Peyer's patch (tissue), 4 donors: ENCODE data around the gene SMYD1. TPM values are rescaled to one million over a fixed set of nuclear protein-coding genes. Genes with fewer than 3 reads are reported as not detected.
A peak's percentile ranks its signal among the peaks of the same experiment; 100 is the strongest.

Source experiments
- DNase-seq, 3 donors: peaks; one replicate each; pipeline ENCODE4 v3.0.0-alpha.2; 2017 to 2019
- H3K27ac ChIP-seq, 4 donors: fragments of 200-600 bp; sonication (generic); one replicate each; pipeline ENCODE4 v1.5.1; 2016 to 2019
- H3K27me3 ChIP-seq, 2 donors: fragments of 200-600 bp; sonication (generic); one replicate each; pipeline ENCODE4 v1.5.1; 2019
- H3K36me3 ChIP-seq, 3 donors: fragments of 200-600 bp; sonication (generic); one replicate each; pipeline ENCODE4 v1.5.1; 2016 to 2019
- H3K4me1 ChIP-seq, 4 donors: fragments of 200-600 bp; sonication (generic); one replicate each; pipeline ENCODE4 v1.5.1; 2016 to 2019
- H3K4me3 ChIP-seq, 4 donors: fragments of 200-600 bp; sonication (generic); 1 replicate in 3 of 4; 2 replicates in 1 of 4; pipeline ENCODE4 v1.5.1; 2016 to 2019; ENCODE audit warnings: mild to moderate bottlenecking in 1 of 4
- H3K9me3 ChIP-seq, 4 donors: fragments of 200-600 bp; sonication (generic); one replicate each; pipeline ENCODE4 v1.5.1; 2016 to 2019; ENCODE audit warnings: mild to moderate bottlenecking in 1 of 4
- CTCF ChIP-seq, 6 experiments: fragments of 450-650 bp in 4 of 6; fragments of 200-600 bp in 2 of 6; sonication (generic) in 1 of 6; IDR thresholded peaks; one replicate each; pipeline ENCODE4 v1.5.1; 2017 to 2019; ENCODE audit warnings: antibody characterized with exemption in 6 of 6, mild to moderate bottlenecking in 3 of 6, moderate library complexity in 1 of 6
- POLR2A ChIP-seq, 2 donors: fragments of 450-650 bp; IDR thresholded peaks; one replicate each; pipeline ENCODE4 v1.5.1; 2017; ENCODE audit warnings: antibody characterized with exemption in 2 of 2, mild to moderate bottlenecking in 2 of 2, moderate library complexity in 2 of 2
- small RNA-seq, 2 donors: library from RNA; depleted of rRNA; stranded (forward); fragments of <200 nt; gene quantifications; one replicate each; pipeline ENCODE3, GENCODE V24; 2016
- total RNA-seq, 4 donors: library from RNA; depleted of rRNA; stranded (reverse); fragments of >200 nt; gene quantifications; one replicate each; pipeline ENCODE4 v1.1.0, GENCODE V29; 2016

Gene SMYD1
- total RNA-seq, 4 donors from 2014 or later: 0.67 to 2.7 TPM; not detected in 2

GRCh38 chr2:88148929-88149438 lies 81.4 kb downstream of the SMYD1 start:
- Histone ChIP-seq H3K9me3 (peaks cover 0 to 5% (median 4%) of the 10 kb centered on the region in 4 donors), H3K27ac (no peak overlapping the region), H3K4me3 (no peak overlapping the region), H3K4me1 (peaks cover 0 to 8% (median 0%) of the 10 kb centered on the region in 4 donors), H3K36me3 (no peaks in the 10 kb centered on the region), H3K27me3 (no peaks in the 10 kb centered on the region)
- TF ChIP-seq POLR2A (IDR thresholded peaks at IDR 0.05): no peak
- no peak for TF ChIP-seq CTCF (IDR thresholded peaks at IDR 0.05)
- no peak for DNase-seq

- H3K27me3 ChIP-seq: no peaks in the 10 kb centered on the region
- H3K4me3 ChIP-seq: peak overlapping the region in 1 of 4 donors; percentile 10
- TF ChIP-seq CTCF (IDR thresholded peaks at IDR 0.05) (no peak), POLR2A (IDR thresholded peaks at IDR 0.05) (no peak)
- no peaks in the 10 kb centered on the region for H3K9me3 ChIP-seq
- no peak overlapping the region for H3K27ac ChIP-seq
- H3K4me1 ChIP-seq: no peaks in the 10 kb centered on the region
- H3K36me3 ChIP-seq: no peaks in the 10 kb centered on the region
- DNase-seq: no peak
Measured at GRCh38 chr2:88159481-88159880, 91.9 kb downstream of the SMYD1 start.

- no peaks in the 10 kb centered on the region for H3K4me1 ChIP-seq
- DNase-seq: peak in 2 of 3 donors; percentile 63 to 83
- peak; percentile 73 to 97 (median 90) for TF ChIP-seq CTCF (IDR thresholded peaks at IDR 0.05)
- no peak for TF ChIP-seq POLR2A (IDR thresholded peaks at IDR 0.05)
- H3K27me3 ChIP-seq: no peaks in the 10 kb centered on the region
- H3K36me3 ChIP-seq: no peaks in the 10 kb centered on the region
- H3K4me3 ChIP-seq: peak overlapping the region in 1 of 4 donors; percentile 10
- no peaks in the 10 kb centered on the region for H3K9me3 ChIP-seq
- no peak overlapping the region for H3K27ac ChIP-seq
Measured at GRCh38 chr2:88159955-88160415, 92.4 kb downstream of the SMYD1 start.

DNA sequence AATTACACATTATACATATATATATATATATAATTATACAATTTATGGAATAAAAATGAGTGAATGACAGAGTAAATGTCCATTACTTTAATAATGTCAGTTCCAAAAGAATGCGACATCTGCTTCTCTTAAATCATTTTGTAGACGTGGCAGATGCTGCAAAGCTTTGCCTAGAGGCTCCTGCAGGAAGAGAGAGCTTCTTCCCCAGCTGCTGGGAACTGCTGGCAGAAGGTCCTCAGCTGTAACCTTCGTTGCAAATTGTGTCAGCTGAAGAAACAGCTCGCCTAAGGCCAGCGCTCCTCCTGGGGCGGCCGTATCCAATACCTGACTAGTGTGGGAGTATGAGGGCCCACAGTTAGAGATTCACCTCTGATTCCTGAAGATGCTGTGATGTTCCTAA lies 92.9 kb downstream of the SMYD1 start:
- no peak for TF ChIP-seq POLR2A (IDR thresholded peaks at IDR 0.05)
- no peak for TF ChIP-seq CTCF (IDR thresholded peaks at IDR 0.05)
- no peak overlapping the region for H3K4me3 ChIP-seq
- H3K27me3 ChIP-seq: no peaks in the 10 kb centered on the region
- H3K9me3 ChIP-seq: no peaks in the 10 kb centered on the region
- H3K36me3 ChIP-seq: no peaks in the 10 kb centered on the region
- no peak overlapping the region for H3K27ac ChIP-seq
- no peak for DNase-seq
- no peaks in the 10 kb centered on the region for H3K4me1 ChIP-seq

DNA sequence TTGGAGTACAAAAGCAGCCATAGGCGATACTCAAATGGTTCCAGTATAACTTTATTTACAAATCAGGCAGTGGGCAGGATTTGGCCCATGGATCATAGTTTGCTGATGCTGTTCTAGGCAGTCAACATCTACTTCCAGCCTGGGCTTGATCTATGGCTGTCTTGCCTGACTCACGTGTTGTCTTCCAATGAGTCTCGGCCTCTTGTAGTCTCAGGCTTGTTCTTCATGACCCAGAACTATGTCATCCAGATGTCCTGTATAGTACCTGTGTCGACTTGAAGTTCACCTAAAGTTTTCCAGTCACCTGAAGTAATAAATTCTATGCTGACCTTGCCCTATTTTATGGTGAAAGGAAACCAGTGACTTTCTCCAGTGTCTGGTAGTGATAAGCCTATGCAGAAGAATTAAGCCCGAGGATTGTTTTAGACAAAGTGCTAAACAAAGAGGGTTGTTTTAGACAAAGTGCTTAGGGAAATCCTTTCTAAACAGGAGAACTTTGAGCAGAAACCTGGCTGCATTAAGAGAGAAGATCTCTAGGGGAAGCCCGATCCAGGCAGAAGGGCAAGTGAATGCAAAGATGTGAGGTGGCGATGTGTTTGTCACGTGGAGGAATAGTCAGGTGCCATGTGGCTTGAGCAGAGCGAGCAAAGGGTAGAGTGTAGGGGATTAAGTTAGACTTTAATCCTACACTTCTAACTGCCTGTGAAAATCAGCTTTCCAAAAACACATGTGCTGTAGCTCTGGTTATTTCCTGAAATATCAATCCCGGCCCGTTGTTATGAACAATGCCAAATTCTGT lies 94.0 kb downstream of the SMYD1 start:
- DNase-seq: no peak
- Histone ChIP-seq H3K27ac (no peak overlapping the region), H3K9me3 (no peaks in the 10 kb centered on the region), H3K27me3 (no peaks in the 10 kb centered on the region), H3K4me1 (no peaks in the 10 kb centered on the region), H3K4me3 (no peak overlapping the region), H3K36me3 (no peaks in the 10 kb centered on the region)
- TF ChIP-seq POLR2A (IDR thresholded peaks at IDR 0.05): no peak
- no peak for TF ChIP-seq CTCF (IDR thresholded peaks at IDR 0.05)

Small RNAs within 50 kb of the gene (small RNA-seq; reads per million reads assigned to genes)
- gene MIR4780: 0 reads per million in 2 donors

Other genes with a start within 250 kb of the SMYD1 start
- 1 to 10 TPM in 3 of 4 donors, under 1 TPM in 1; 0.53 to 6.0 (median 2.1) TPM for gene RGPD2, start 242.0 kb upstream of the SMYD1 start, total RNA-seq
- gene RNU2-63P, start 51.3 kb upstream of the SMYD1 start, total RNA-seq: 1,000 to 10,000 TPM in 1 of 4 donors, not detected in 3; 1,585 TPM
- 10 to 100 TPM; 18.0 to 40.4 (median 27.3) TPM for gene KRCC1, start 12.0 kb upstream of the SMYD1 start, total RNA-seq
- 1,000 to 10,000 TPM in 2 of 4 donors, 100 to 1,000 TPM in 2; 598 to 2,513 (median 1,116) TPM for gene FABP1, start 60.2 kb downstream of the SMYD1 start, total RNA-seq
- gene THNSL2, start 102.5 kb downstream of the SMYD1 start, total RNA-seq: 10 to 100 TPM in 3 of 4 donors, 1 to 10 TPM in 1; 2.5 to 68.5 (median 33.1) TPM